GM10266 (cell line): ENCODE measurements around the gene TFAM.

Experiments
- DNase-seq: peaks from one replicate; pipeline ENCODE4 v3.0.0; 2012; ENCODE audit errors: extremely low spot score
- TF ChIP-seq, protein P1 (sequence below): IDR thresholded peaks from 2 replicates; pipeline ENCODE4 v1.5.1; 2012; ENCODE audit warnings: mild to moderate bottlenecking, low read depth; ENCODE audit not compliant: control insufficient read depth, insufficient read depth; ENCODE audit errors: missing control alignments

Gene TFAM

DNA sequence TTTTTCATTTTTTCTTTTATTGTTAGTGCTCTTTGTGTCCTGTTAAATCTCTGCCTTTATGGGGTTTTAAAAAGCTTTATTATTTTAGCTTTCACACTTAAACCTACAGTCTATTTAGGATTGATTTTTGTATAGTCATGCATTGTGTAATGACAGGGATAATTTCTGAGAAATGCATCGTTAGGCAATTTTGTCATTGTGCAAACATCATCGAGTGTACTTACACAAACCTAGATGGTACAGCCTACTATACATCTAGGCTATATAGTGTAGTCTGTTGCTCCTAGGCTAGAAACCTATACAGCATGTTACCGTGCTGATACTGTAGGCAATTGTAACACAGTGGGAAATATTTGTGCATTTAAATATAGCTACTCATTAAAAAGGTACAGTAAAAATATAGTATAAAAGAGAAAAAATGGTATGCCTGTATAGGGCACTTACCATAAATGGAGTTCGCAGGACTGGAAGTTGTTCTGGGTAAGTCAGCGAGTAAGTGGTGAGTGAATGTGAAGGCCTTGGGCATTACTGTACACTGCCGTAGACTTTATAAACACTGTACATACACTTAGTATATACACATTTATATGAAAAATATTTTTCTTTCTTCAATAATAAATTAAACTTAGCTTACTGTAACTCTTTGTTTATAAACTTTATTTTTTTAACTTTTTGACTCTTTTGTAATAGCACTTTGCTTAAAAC is 34.4 kb upstream of the TFAM start:
- DNase-seq = no peak
- TF ChIP-seq, protein P1, sequence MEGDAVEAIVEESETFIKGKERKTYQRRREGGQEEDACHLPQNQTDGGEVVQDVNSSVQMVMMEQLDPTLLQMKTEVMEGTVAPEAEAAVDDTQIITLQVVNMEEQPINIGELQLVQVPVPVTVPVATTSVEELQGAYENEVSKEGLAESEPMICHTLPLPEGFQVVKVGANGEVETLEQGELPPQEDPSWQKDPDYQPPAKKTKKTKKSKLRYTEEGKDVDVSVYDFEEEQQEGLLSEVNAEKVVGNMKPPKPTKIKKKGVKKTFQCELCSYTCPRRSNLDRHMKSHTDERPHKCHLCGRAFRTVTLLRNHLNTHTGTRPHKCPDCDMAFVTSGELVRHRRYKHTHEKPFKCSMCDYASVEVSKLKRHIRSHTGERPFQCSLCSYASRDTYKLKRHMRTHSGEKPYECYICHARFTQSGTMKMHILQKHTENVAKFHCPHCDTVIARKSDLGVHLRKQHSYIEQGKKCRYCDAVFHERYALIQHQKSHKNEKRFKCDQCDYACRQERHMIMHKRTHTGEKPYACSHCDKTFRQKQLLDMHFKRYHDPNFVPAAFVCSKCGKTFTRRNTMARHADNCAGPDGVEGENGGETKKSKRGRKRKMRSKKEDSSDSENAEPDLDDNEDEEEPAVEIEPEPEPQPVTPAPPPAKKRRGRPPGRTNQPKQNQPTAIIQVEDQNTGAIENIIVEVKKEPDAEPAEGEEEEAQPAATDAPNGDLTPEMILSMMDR = no peak

- DNase-seq = no peak
- TF ChIP-seq, protein P1 = no peak
Observed at GRCh38 chr10:58351616-58352578, 33.3 kb upstream of the TFAM start.

- DNase-seq = no peak
- TF ChIP-seq, protein P1 = no peak
Observed at GRCh38 chr10:58352956-58353610, 32.1 kb upstream of the TFAM start.

DNA sequence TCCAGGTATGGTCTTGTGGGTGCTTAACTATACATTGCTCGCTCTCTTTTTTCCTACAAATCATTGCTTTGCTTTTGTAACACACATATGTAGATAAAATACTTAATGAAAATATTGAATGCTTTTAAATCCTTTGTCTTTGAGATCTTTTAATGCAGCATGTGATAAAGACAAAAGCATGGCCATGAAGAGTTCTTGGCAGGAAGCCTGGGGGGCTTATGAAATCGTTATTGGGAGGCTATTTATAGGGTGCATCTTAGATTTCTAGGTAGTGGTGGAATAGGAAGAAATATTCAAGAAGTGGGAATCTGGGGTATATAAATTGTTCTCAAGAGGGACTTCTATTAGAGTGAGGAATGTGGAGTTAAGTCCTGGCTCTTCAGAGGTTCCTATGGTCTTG is 28.5 kb upstream of the TFAM start:
- no peak for DNase-seq
- TF ChIP-seq, protein P1 = no peak

DNA sequence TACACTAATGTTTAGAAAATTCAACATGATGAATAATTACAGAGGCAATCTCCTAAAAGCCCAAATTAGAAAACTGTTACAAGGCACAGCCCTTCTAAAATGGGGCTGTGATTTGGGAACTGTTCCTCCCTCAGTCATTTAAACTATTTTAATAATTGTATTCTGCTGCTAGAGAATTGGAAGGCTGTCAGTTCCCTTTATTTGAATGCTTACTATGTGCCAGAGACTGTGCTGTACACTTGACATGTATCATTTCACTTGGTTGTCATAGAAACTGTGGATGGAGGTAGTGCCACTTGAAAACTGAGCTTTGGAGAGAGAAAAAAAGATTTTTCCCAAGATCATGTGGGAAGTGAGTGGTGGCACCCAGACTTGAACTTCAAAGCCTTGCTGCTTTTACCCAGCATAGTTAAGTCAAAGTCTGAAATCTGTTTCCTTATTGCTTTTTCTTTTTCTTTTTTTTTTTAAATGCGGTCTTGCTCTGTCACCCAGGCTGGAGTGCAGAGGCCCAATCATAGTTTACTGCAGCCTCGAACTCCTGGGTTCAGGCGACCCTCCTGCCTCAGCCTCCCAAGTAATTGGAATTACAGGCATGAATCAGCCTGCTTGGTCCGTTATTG is 26.8 kb upstream of the TFAM start:
- DNase-seq = no peak
- TF ChIP-seq, protein P1 = no peak

- TF ChIP-seq, protein P1 = no peak
- DNase-seq = no peak
Observed at GRCh38 chr10:58358947-58359346, 26.3 kb upstream of the TFAM start.

DNA sequence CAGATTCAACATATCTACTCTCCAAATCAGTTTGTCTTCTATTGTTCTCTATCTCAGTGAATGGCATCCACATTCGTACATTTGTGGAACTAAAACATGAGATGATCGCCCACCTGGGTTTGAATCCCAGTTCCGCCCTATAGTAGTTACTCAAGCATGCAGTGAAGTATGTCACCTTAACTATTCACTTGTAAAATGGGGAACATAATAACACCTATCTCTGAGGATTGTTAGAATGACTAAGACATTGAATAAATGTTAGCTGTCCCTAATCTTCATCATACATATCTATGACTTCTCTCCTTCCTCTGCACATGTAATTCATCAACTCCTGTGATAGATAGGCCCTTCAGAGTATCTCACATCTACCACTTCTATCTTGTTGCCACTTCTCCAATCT is 25.7 kb upstream of the TFAM start:
- no peak for DNase-seq
- TF ChIP-seq, protein P1 = no peak
